ENCODE measurements around the gene SSR4. TPM values are rescaled to one million over a fixed set of nuclear protein-coding genes. Genes with fewer than 3 reads are reported as not detected.

SSR4 gene
- total RNA-seq, 1 experiment from 2014 or later, result 360 TPM

DNA sequence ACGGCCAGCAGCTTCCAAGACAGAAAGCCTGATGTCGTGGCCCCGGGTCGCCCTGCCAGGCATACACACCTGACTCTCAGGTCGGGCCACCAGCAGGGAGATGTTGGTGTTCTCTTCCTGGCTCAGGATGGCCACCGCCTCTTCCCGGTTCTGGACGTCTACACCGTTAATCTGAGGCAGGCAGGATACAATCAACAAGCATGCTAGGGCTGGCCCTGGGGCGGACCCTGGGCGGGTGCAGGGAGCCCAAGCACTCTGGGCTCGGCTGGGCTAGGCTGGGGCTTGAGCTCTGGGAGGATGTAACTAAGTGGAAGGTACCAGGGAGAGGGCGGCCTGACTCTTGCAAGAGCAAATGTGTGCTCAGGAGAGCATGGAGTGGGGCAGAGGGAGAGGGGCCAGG, 11.0 kb downstream of the SSR4 start:
- CTCF ChIA-PET, result no interaction called here

DNA sequence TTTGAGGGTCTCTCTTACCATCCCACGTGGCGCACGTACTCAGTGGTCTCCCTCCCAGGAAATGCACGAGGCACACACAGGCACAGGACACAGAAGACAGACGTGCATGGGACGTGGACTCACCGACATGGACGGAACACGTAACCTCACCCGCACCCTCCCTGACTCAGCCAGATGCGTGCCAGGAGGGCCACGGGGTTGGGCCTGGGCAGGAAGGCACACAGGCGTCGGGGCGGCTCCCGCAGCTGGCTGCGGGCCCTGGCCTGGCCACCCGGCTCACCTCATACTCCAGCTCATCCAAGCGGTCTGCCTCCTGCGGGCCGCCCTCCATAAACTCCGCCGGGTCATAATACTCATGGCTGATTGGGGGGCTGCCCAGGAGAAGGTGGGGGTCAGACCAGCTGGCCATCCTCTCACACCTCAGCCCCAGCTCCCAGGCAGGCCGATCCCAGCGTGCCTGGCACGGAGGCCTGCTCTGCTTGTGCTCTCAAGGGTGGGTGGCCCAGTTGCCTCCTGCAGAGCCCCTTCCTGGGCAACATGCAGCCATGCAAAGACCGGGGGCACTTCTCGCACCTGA, 12.6 kb downstream of the SSR4 start:
- no TSS peak for BruUV-seq (replicated peaks)
- H3K27me3 Mint-ChIP-seq (ENCODE audit: unreplicated experiment), result peaks cover 84% of the 10 kb centered on the region
- CTCF ChIA-PET, result interaction anchor here (0.6 kb wide), 1 partner anchor 43 kb away, joined by 4 read pairs; no protein-coding TSS in a partner anchor
- peaks cover 4% of the 10 kb centered on the region for H3K36me3 Mint-ChIP-seq (ENCODE audit: insufficient read depth, unreplicated experiment)
- TF ChIP-seq, protein P1, sequence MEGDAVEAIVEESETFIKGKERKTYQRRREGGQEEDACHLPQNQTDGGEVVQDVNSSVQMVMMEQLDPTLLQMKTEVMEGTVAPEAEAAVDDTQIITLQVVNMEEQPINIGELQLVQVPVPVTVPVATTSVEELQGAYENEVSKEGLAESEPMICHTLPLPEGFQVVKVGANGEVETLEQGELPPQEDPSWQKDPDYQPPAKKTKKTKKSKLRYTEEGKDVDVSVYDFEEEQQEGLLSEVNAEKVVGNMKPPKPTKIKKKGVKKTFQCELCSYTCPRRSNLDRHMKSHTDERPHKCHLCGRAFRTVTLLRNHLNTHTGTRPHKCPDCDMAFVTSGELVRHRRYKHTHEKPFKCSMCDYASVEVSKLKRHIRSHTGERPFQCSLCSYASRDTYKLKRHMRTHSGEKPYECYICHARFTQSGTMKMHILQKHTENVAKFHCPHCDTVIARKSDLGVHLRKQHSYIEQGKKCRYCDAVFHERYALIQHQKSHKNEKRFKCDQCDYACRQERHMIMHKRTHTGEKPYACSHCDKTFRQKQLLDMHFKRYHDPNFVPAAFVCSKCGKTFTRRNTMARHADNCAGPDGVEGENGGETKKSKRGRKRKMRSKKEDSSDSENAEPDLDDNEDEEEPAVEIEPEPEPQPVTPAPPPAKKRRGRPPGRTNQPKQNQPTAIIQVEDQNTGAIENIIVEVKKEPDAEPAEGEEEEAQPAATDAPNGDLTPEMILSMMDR (IDR thresholded peaks at IDR 0.05; ENCODE audit: unreplicated experiment), result no peak
- no peaks in the 10 kb centered on the region for H3K9me3 Mint-ChIP-seq (ENCODE audit: low read depth, unreplicated experiment)
- no peak for DNase-seq
- intact Hi-C loops (cut with micrococcal nuclease; ENCODE audit: unreplicated experiment), result no loop called here
- no peak overlapping the region for H3K27ac Mint-ChIP-seq (ENCODE audit: unreplicated experiment)
- H3K4me3 Mint-ChIP-seq (ENCODE audit: low read depth, unreplicated experiment), result no peak overlapping the region
- H3K4me1 Mint-ChIP-seq (ENCODE audit: low read depth, unreplicated experiment), result no peaks in the 10 kb centered on the region

More for the DNA sequence above, 11.0 kb downstream of the SSR4 start:
- H3K4me3 Mint-ChIP-seq (ENCODE audit: low read depth, unreplicated experiment), result no peak overlapping the region
- no TSS peak for BruUV-seq (replicated peaks)
- TF ChIP-seq, protein P1 (IDR thresholded peaks at IDR 0.05; ENCODE audit: unreplicated experiment), result no peak
- no peaks in the 10 kb centered on the region for H3K4me1 Mint-ChIP-seq (ENCODE audit: low read depth, unreplicated experiment)
- DNase-seq, result no peak
- no peaks in the 10 kb centered on the region for H3K9me3 Mint-ChIP-seq (ENCODE audit: low read depth, unreplicated experiment)
- H3K36me3 Mint-ChIP-seq (ENCODE audit: insufficient read depth, unreplicated experiment), result peaks cover 14% of the 10 kb centered on the region
- intact Hi-C loops (cut with micrococcal nuclease; ENCODE audit: unreplicated experiment), result no loop called here
- H3K27me3 Mint-ChIP-seq (ENCODE audit: unreplicated experiment), result peaks cover 69% of the 10 kb centered on the region
- H3K27ac Mint-ChIP-seq (ENCODE audit: unreplicated experiment), result no peak overlapping the region

DNA sequence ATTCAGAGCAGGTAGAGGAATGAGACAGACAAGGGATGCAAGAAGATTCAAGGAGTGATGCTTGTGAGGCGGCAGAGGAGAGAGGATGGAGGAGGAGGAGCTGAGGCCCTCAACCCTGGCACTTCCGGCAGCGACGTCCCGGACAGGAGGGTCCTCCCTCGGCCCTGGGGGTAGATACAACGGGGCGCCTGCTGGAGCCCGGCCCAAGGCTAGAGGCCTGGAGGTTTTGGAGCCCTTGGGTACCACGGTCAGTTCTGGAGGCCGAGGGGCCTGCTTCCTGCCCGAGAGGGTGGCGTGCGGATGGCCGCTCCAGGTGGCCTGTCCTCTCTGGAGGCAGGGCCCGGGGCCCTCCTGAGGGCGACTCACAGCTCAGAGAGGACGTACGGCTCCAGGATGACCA, 13.5 kb downstream of the SSR4 start:
- TF ChIP-seq, protein P1 (IDR thresholded peaks at IDR 0.05; ENCODE audit: unreplicated experiment), result no peak
- no peak for DNase-seq
- peaks cover under 1% of the 10 kb centered on the region for H3K36me3 Mint-ChIP-seq (ENCODE audit: insufficient read depth, unreplicated experiment)
- H3K9me3 Mint-ChIP-seq (ENCODE audit: low read depth, unreplicated experiment), result no peaks in the 10 kb centered on the region
- CTCF ChIA-PET, result no interaction called here
- no peak overlapping the region for H3K27ac Mint-ChIP-seq (ENCODE audit: unreplicated experiment)
- no peaks in the 10 kb centered on the region for H3K4me1 Mint-ChIP-seq (ENCODE audit: low read depth, unreplicated experiment)
- intact Hi-C loops (cut with micrococcal nuclease; ENCODE audit: unreplicated experiment), result no loop called here
- no TSS peak for BruUV-seq (replicated peaks)
- H3K27me3 Mint-ChIP-seq (ENCODE audit: unreplicated experiment), result peaks cover 85% of the 10 kb centered on the region
- H3K4me3 Mint-ChIP-seq (ENCODE audit: low read depth, unreplicated experiment), result no peak overlapping the region

DNA sequence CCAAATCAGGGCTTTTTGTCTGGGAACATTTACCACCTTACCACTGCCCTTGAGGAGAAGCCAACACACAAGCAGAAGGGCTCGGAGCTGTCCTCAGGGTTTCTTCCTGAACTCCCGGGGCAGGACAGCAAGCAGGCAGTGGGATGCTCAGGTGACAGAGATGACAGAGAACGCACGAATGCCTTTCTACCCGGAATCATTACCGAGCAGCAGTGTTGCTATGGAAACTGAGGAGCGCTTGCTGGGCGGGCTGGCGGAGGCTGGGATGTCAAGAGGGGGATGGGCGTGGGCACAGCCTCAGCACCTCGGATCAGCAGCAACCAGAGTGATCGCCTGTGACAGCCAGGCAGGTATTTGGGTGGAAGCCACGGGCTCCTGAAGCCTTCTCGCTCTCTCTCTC, 17.8 kb downstream of the SSR4 start:
- Mint-ChIP-seq H3K4me3 (ENCODE audit: low read depth, unreplicated experiment) (no peak overlapping the region), H3K27ac (ENCODE audit: unreplicated experiment) (no peak overlapping the region), H3K4me1 (ENCODE audit: low read depth, unreplicated experiment) (no peaks in the 10 kb centered on the region), H3K36me3 (ENCODE audit: insufficient read depth, unreplicated experiment) (peaks cover 3% of the 10 kb centered on the region), H3K27me3 (ENCODE audit: unreplicated experiment) (peaks cover 91% of the 10 kb centered on the region), H3K9me3 (ENCODE audit: low read depth, unreplicated experiment) (no peaks in the 10 kb centered on the region)
- TF ChIP-seq, protein P1 (IDR thresholded peaks at IDR 0.05; ENCODE audit: unreplicated experiment), result no peak
- BruUV-seq (replicated peaks), result no TSS peak
- CTCF ChIA-PET, result no interaction called here
- no peak for DNase-seq
- intact Hi-C loops (cut with micrococcal nuclease; ENCODE audit: unreplicated experiment), result no loop called here

Measured in Calu3 (cell line).